Superior temporal gyrus (tissue), 1 donor: Measurements from ENCODE around the gene POU2F2.
A peak's percentile ranks its signal among the peaks of the same experiment; 100 is the strongest.
"Not testable (repeated sequence)": the region's sequence is repeated elsewhere in the genome, so short reads cannot be mapped to it uniquely, and the experiment has no call there.

ENCODE experiments used
- DNase-seq: peaks from one replicate; pipeline ENCODE4 v3.0.0-alpha.2; 2016; ENCODE audit errors: extremely low spot score

POU2F2 gene

GRCh38 chr19:42062381-42062780 lies 69.9 kb downstream of the POU2F2 start:
- no peak for DNase-seq

- DNase-seq, result no peak
Measured at GRCh38 chr19:42060117-42060516, 72.1 kb downstream of the POU2F2 start.

GRCh38 chr19:42059196-42059595 lies 73.0 kb downstream of the POU2F2 start:
- DNase-seq, result no peak

GRCh38 chr19:42057846-42058245 lies 74.4 kb downstream of the POU2F2 start:
- no peak for DNase-seq

GRCh38 chr19:42054205-42054604 lies 78.0 kb downstream of the POU2F2 start:
- no peak for DNase-seq

- DNase-seq, result no peak
Measured at GRCh38 chr19:42053037-42053935, 79.0 kb downstream of the POU2F2 start.

GRCh38 chr19:42052241-42052863 lies 79.9 kb downstream of the POU2F2 start:
- DNase-seq, result no peak

GRCh38 chr19:42051166-42052115 lies 80.8 kb downstream of the POU2F2 start:
- no peak for DNase-seq

GRCh38 chr19:42048992-42049391 lies 83.3 kb downstream of the POU2F2 start:
- DNase-seq, result no peak

- DNase-seq, result no peak
Measured at GRCh38 chr19:42045575-42045974, 86.7 kb downstream of the POU2F2 start.

GRCh38 chr19:42042455-42043170 lies 89.6 kb downstream of the POU2F2 start:
- peak; percentile 67 for DNase-seq

- DNase-seq, result not testable (repeated sequence)
Measured at GRCh38 chr19:42040491-42040890, 91.8 kb downstream of the POU2F2 start.

GRCh38 chr19:42040031-42040430 lies 92.2 kb downstream of the POU2F2 start:
- no peak for DNase-seq

- no peak for DNase-seq
Measured at GRCh38 chr19:42038666-42039065, 93.6 kb downstream of the POU2F2 start.

- no peak for DNase-seq
Measured at GRCh38 chr19:42037649-42038048, 94.6 kb downstream of the POU2F2 start.
